GM23338 (cell line): ENCODE data around the gene NTNG2. TPM values are rescaled to one million over a fixed set of nuclear protein-coding genes. Genes with fewer than 3 reads are reported as not detected.

ENCODE experiments used
- ATAC-seq: fragments of 200-7000 bp; cut with Tn5 transposase; 3 replicates; pipeline ENCODE4 v1.9.1; 2020
- DNase-seq: peaks from one replicate; pipeline ENCODE4 v3.0.0-alpha.2; 2015; ENCODE audit warnings: low spot score
- H2AFZ ChIP-seq: fragments of 200-600 bp; sonication (generic); 2 replicates; pipeline ENCODE4 v1.8.0; 2016; ENCODE audit warnings: antibody characterized with exemption, mild to moderate bottlenecking, moderate library complexity
- H3F3A ChIP-seq: fragments of 200-600 bp; sonication (generic); replicated peaks from 2 replicates; pipeline ENCODE4 v1.8.0; 2017; ENCODE audit warnings: antibody characterized with exemption, mixed run types, low read depth
- H3K27ac ChIP-seq: fragments of 200-600 bp; sonication (generic); 2 replicates; pipeline ENCODE4 v1.6.1; 2016; ENCODE audit warnings: low read depth
- H3K27me3 ChIP-seq: fragments of 200-600 bp; sonication (generic); 2 replicates; pipeline ENCODE4 v1.8.0; 2016; ENCODE audit warnings: mild to moderate bottlenecking, mixed run types, moderate library complexity; ENCODE audit not compliant: insufficient read depth
- H3K36me3 ChIP-seq: fragments of 200-600 bp; sonication (generic); 2 replicates; pipeline ENCODE4 v1.8.0; 2016; ENCODE audit warnings: mild to moderate bottlenecking; ENCODE audit not compliant: insufficient read depth
- H3K4me1 ChIP-seq: fragments of 200-600 bp; sonication (generic); 2 replicates; pipeline ENCODE4 v1.8.0; 2016; ENCODE audit warnings: mild to moderate bottlenecking, moderate library complexity; ENCODE audit not compliant: insufficient read depth
- H3K4me2 ChIP-seq: fragments of 200-600 bp; sonication (generic); 2 replicates; pipeline ENCODE4 v1.7.1; 2017; ENCODE audit warnings: mixed run types
- H3K4me3 ChIP-seq: fragments of 200-600 bp; sonication (generic); 2 replicates; pipeline ENCODE4 v1.6.1; 2016; ENCODE audit warnings: mixed run types
- H3K79me2 ChIP-seq: fragments of 200-600 bp; sonication (generic); replicated peaks from 2 replicates; pipeline ENCODE4 v1.8.0; 2017; ENCODE audit warnings: mild to moderate bottlenecking; ENCODE audit not compliant: insufficient read depth
- H3K9me2 ChIP-seq: fragments of 200-600 bp; sonication (generic); 2 replicates; pipeline ENCODE4 v1.8.0; 2017; ENCODE audit not compliant: insufficient read depth
- H4K20me1 ChIP-seq: fragments of 200-600 bp; sonication (generic); replicated peaks from 2 replicates; pipeline ENCODE4 v1.8.0; 2017; ENCODE audit warnings: mild to moderate bottlenecking; ENCODE audit not compliant: insufficient read depth
- H3K27ac Mint-ChIP-seq: 2 replicates; pipeline ENCODE4 v1.8.0; 2020; ENCODE audit warnings: inconsistent platforms, mild to moderate bottlenecking, moderate library complexity, mixed read lengths
- H3K27me3 Mint-ChIP-seq: 3 replicates; pipeline ENCODE4 v1.8.0; 2022; ENCODE audit warnings: low read depth, mild to moderate bottlenecking, moderate library complexity, mixed read lengths, inconsistent platforms; ENCODE audit not compliant: insufficient read depth, poor library complexity
- H3K36me3 Mint-ChIP-seq: 3 replicates; pipeline ENCODE4 v1.8.0; 2021; ENCODE audit warnings: low read depth, mild to moderate bottlenecking, inconsistent platforms, moderate library complexity, mixed read lengths
- H3K4me1 Mint-ChIP-seq: 3 replicates; pipeline ENCODE4 v1.8.0; 2020; ENCODE audit warnings: mild to moderate bottlenecking, inconsistent platforms, mixed read lengths
- H3K4me3 Mint-ChIP-seq: 3 replicates; pipeline ENCODE4 v1.8.0; 2021; ENCODE audit warnings: moderate library complexity, mild to moderate bottlenecking, inconsistent platforms, mixed read lengths
- H3K9me3 Mint-ChIP-seq: 3 replicates; pipeline ENCODE4 v1.8.0; 2020; ENCODE audit warnings: moderate library complexity, mild to moderate bottlenecking, inconsistent platforms, mixed read lengths
- CREB1 ChIP-seq: fragments of 250-450 bp; sonication (Bioruptor Pico); IDR thresholded peaks from 2 replicates; pipeline ENCODE4 v1.5.0; 2020; ENCODE audit warnings: low read depth, mild to moderate bottlenecking, moderate library complexity
- CTCF ChIP-seq, 2 experiments: fragments of 200-600 bp in 1 of 2; sonication (generic) in 1 of 2; conservative IDR thresholded peaks; 2 replicates each; pipeline versions ENCODE4 v1.5.1 to v1.6.1; 2016 to 2017; ENCODE audit warnings: antibody characterized with exemption in 2 of 2, low read depth in 2 of 2, mild to moderate bottlenecking in 2 of 2, moderate library complexity in 1 of 2
- ETS1 ChIP-seq: IDR thresholded peaks from 2 replicates; pipeline ENCODE4 v1.6.1; 2016; ENCODE audit warnings: antibody characterized with exemption
- EZH2 ChIP-seq: fragments of 200-600 bp; sonication (generic); IDR thresholded peaks from one replicate; pipeline ENCODE4 v1.8.0; 2017; ENCODE audit warnings: antibody characterized with exemption, mild to moderate bottlenecking, low read depth; ENCODE audit not compliant: unreplicated experiment
- NANOG ChIP-seq: IDR thresholded peaks from 2 replicates; pipeline ENCODE4 v1.6.1; 2016; ENCODE audit warnings: antibody characterized with exemption, borderline replicate concordance
- REST ChIP-seq: IDR thresholded peaks from one replicate; pipeline ENCODE4 v1.6.1; 2018; ENCODE audit warnings: antibody characterized with exemption; ENCODE audit not compliant: unreplicated experiment
- STAT1 ChIP-seq: IDR thresholded peaks from one replicate; pipeline ENCODE4 v1.6.1; 2016; ENCODE audit warnings: antibody characterized with exemption; ENCODE audit not compliant: unreplicated experiment
- ZNF114 ChIP-seq: fragments of 250-450 bp; sonication (Bioruptor Pico); IDR thresholded peaks from 2 replicates; pipeline ENCODE4 v1.5.0; 2020; ENCODE audit warnings: mild to moderate bottlenecking, moderate library complexity
- ZNF331 ChIP-seq: fragments of 250-450 bp; sonication (Bioruptor Pico); IDR thresholded peaks from 2 replicates; pipeline ENCODE4 v1.5.0; 2020; ENCODE audit warnings: low read depth, mild to moderate bottlenecking, moderate library complexity
- ZNF462 ChIP-seq: fragments of 250-450 bp; sonication (Bioruptor Pico); IDR thresholded peaks from 2 replicates; pipeline ENCODE4 v1.5.0; 2020; ENCODE audit warnings: mild to moderate bottlenecking, moderate library complexity
- polyA plus RNA-seq: library from polyadenylated mRNA; unstranded; fragments of >200 nt; fragmentation: Nextera tagmentation; extraction: Ambion mirVana; gene quantifications from 2 replicates; pipeline ENCODE4 v1.2.1, GENCODE V29; 2016
- total RNA-seq: library from RNA; depleted of rRNA; stranded (reverse); fragments of >200 nt; shearing (Covaris generic); gene quantifications from 2 replicates; pipeline ENCODE4 v1.2.3, GENCODE V29; 2014

Gene NTNG2
- total and polyA plus RNA-seq, 2 experiments from 2014 or later = 0.99 to 1.7 TPM

GRCh38 chr9:132172185-132172584 lies 10.3 kb downstream of the NTNG2 start (continued):
- TF ChIP-seq ZNF462 (no peak), CTCF (conservative IDR thresholded peaks at IDR 0.05; ENCODE audit: low read depth in 2 of 2) (no peak)

GRCh38 chr9:132175431-132175830 lies 13.6 kb downstream of the NTNG2 start:
- H3K27ac ChIP-seq = no peak overlapping the region
- H4K20me1 ChIP-seq = no peaks in the 10 kb centered on the region
- no peaks in the 10 kb centered on the region; the same call in 1 of the 2 replicates for H3K9me2 ChIP-seq
- Mint-ChIP-seq H3K27me3 (peaks cover 7% of the 10 kb centered on the region), H3K4me1 (peaks cover 1% of the 10 kb centered on the region; the same call in 2 of the 3 replicates), H3K9me3 (peaks cover 2% of the 10 kb centered on the region; the same call in 1 of the 3 replicates), H3K36me3 (no peaks in the 10 kb centered on the region; the same call in 2 of the 3 replicates), H3K27ac (no peak overlapping the region; the same call in 1 of the 2 replicates), H3K4me3 (no peak overlapping the region)
- no peak overlapping the region for H3K4me3 ChIP-seq
- H3K4me2 ChIP-seq = no peak overlapping the region
- no peaks in the 10 kb centered on the region for H3F3A ChIP-seq
- DNase-seq (no peak), ATAC-seq (no peak)
- H3K79me2 ChIP-seq = no peaks in the 10 kb centered on the region
- H3K4me1 ChIP-seq = no peaks in the 10 kb centered on the region
- no peaks in the 10 kb centered on the region for H3K27me3 ChIP-seq
- no peaks in the 10 kb centered on the region for H3K36me3 ChIP-seq
- H2AFZ ChIP-seq = no peak overlapping the region
- TF ChIP-seq ETS1 = no peak
- no peak for TF ChIP-seq ZNF331
- TF ChIP-seq STAT1 = no peak
- TF ChIP-seq CREB1 (CRISPR knock-in tag) = no peak
- TF ChIP-seq EZH2 = no peak
- TF ChIP-seq ZNF114 (CRISPR knock-in tag) = no peak
- TF ChIP-seq REST = no peak
- no peak for TF ChIP-seq NANOG
- no peak for TF ChIP-seq CTCF (conservative IDR thresholded peaks at IDR 0.05; ENCODE audit: low read depth in 2 of 2)
